ENCODE measurements around the gene SCAF4.

- TF ChIP-seq CTCF (IDR thresholded peaks at IDR 0.05; ENCODE audit: insufficient read depth, low read length, poor library complexity, severe bottlenecking) (no peak), EZH2phosphoT487 (conservative IDR thresholded peaks at IDR 0.05; ENCODE audit: low read length) (no peak)
Measured at GRCh38 chr21:31760931-31761330, 29.0 kb upstream of the SCAF4 start.

Measured in SU-DHL-6 (cell line).